Endothelial cell of umbilical vein (primary cell): ENCODE results near the gene C12orf60.

Experiments used
- CTCF ChIP-seq, 2 donors: IDR thresholded peaks; 1 replicate in 1 of 2; 2 replicates in 1 of 2; pipeline ENCODE4 v1.5.1; 2011; ENCODE audit warnings: low read length in 2 of 2, mild to moderate bottlenecking in 2 of 2, moderate library complexity in 2 of 2, control low read depth in 1 of 2, inconsistent platforms in 1 of 2, low read depth in 1 of 2; ENCODE audit not compliant: insufficient read depth in 1 of 2; ENCODE audit errors: extremely low read depth in 1 of 2
- MAX ChIP-seq: IDR thresholded peaks from 2 replicates; pipeline ENCODE4 v1.6.1; 2011; ENCODE audit not compliant: insufficient read depth, insufficient read length

- TF ChIP-seq CTCF (IDR thresholded peaks at IDR 0.05; ENCODE audit: extremely low read depth in 1 of 2, insufficient read depth in 1 of 2, low read depth in 1 of 2, low read length in 2 of 2): no peak
- TF ChIP-seq MAX: no peak
Measured at GRCh38 chr12:14850929-14851663, 47.6 kb downstream of the C12orf60 start.
